ENCODE results near the gene ASGR1. TPM values are rescaled to one million over a fixed set of nuclear protein-coding genes. Genes with fewer than 3 reads are reported as not detected.
"Not testable (repeated sequence)": the region's sequence is repeated elsewhere in the genome, so short reads cannot be mapped to it uniquely, and the experiment has no call there.

The ASGR1 gene
- total RNA-seq, 1 experiment from 2014 or later: 0.98 TPM

DNA sequence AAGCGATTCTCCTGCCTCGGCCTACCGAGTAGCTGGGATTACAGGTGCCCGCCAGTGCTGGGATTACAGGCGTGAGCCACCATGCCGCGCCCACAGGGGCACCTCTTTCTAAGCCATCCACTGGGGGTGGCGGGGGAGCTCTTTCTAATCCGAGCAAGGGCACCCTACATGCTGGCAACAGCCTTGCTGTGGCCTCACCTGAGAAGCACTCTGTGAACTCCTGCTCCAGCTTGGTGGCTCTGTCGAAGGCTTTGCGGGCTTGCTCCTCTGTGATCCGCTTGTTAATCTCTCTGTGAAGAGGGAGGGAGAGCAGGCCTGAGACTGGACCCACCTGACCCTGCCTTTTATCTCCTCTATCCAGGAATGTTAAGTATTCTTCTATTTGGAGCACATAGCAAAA lies 11.9 kb upstream of the ASGR1 start:
- no peak for DNase-seq (ENCODE audit: low spot score)

DNA sequence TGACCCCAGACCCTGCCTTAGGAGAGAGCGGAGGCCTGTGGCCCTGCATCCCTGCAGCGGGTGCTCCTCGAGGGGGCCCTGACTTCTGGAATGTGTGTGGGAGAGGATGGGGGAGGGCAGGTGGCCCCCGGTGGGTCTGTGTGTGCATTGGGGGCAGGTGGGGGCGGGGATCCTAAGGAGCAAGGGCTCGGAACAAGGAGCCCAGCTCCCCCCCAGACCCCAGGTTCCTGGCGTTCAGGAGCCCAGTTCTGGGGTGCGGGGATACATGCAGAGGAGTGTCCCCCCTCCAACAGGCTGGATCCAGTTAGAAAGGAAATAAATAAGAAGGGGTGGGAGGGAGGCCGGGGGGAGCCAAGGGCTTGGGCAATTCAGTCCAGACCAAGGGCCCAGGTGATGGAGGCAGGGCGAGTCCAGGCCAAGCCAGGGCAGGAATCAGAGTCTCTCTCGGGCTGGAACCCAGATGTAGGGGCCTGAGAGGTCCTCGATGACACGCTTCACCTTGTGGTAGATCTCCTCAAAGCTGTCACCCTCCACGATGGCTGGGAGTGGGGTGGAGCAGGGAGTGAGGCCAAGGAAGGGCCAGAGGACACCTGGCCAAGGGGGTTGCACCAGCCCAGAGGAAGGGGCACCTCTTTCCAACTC lies 11.2 kb upstream of the ASGR1 start:
- DNase-seq (ENCODE audit: low spot score): no peak

DNA sequence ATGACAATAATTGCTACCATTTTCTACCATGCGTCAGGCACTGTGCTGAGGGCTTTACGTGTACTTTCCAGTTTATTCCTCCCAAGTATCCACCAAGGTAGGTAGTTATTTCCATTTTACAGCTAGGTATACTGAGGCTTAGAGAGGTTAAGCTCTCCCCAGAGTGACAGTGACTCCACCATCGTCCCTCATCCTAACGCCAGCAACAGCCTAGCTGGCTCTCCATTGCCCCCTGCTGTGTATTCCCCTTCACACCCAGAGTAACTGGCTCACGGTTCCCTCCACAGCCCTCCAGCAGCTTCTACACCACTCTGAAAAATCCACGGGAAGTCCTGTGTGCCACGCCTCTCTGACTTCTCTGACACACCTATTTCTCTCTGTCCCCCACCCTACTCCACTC lies 7.1 kb upstream of the ASGR1 start:
- DNase-seq (ENCODE audit: low spot score): no peak

DNA sequence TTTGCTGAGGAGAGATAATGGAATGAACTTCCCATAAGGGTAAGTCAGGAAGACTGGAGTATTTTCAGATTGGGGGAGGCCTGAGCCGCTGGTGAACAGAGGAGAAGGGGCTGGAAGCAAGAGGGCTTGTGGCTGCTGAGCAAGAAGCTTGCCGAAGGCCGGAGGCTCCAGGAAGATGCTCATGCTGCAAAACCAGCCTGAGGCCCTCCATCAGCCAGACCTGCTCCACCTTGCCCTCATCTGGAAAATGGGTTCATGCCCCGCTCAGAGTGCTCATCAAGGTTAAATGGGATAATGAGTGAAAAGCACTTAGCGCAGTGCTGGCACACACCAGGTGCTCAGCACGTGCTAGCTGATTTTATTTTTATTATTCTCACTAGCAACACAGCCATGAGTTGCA lies 5.5 kb upstream of the ASGR1 start:
- no peak for DNase-seq (ENCODE audit: low spot score)

- no peak for DNase-seq (ENCODE audit: low spot score)
Measured at GRCh38 chr17:7184091-7184488, 4.9 kb upstream of the ASGR1 start.

DNA sequence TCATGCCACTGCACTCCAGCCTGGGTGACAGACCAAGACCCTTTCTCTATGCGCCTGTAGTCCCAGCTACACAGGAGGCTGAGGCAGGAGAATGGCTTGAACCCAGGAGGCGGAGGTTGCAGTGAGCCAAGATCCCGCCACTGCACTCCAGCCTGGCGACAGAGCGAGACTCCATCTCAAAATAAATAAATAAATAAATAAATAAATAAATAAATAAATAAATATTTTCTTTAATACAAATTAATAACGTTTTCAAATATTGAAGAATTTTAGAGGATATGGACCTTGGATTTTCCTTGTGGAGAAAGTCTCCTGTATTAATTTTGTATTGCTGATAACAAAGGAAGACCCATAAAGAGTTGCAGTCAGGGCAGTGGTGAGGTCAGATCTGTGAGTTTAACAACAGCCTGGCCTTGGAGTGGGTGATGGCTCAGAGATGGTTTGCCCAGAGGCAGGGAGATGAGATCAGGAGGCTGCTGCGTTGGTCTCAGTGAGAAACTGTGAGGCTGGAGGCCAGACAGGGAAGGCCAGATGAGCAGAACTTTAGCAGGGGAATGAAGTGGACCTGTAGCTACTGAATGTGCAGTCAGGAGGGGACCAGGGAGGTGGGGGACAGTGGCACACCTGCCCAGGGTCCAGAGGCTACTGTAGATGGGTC lies 4.4 kb upstream of the ASGR1 start:
- DNase-seq (ENCODE audit: low spot score): no peak

- not testable (repeated sequence) for DNase-seq (ENCODE audit: low spot score)
Measured at GRCh38 chr17:7182101-7182500, 2.9 kb upstream of the ASGR1 start.

GRCh38 chr17:7178973-7179316 lies 225 bp downstream of the ASGR1 start:
- DNase-seq (ENCODE audit: low spot score): no peak

DNA sequence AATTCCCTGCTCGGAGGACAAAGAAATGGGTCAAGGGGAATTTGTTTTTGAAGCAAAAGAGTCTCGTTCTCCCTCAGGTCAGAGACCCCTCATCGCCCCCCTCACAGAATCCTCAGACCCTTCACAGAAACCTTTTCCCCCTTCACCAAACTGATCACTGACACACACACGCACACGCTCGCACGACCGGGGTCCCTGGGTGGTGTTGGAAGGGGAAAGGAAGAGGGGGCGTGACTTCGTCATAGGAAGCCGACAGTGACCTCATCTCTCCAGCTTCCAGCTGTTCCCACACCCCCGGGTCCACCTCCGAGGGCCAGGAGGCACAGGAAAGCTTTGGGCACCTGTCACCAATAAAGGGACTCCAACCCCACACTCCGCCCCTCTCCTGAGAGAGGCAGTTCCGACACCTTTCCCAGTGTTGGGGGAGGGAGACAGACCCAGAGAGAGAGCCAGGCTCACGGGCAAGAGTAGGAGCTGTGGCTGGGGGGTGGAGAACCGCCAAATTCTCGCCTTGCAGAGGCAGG lies 1.2 kb downstream of the ASGR1 start:
- DNase-seq (ENCODE audit: low spot score): peak; percentile 29

DNA sequence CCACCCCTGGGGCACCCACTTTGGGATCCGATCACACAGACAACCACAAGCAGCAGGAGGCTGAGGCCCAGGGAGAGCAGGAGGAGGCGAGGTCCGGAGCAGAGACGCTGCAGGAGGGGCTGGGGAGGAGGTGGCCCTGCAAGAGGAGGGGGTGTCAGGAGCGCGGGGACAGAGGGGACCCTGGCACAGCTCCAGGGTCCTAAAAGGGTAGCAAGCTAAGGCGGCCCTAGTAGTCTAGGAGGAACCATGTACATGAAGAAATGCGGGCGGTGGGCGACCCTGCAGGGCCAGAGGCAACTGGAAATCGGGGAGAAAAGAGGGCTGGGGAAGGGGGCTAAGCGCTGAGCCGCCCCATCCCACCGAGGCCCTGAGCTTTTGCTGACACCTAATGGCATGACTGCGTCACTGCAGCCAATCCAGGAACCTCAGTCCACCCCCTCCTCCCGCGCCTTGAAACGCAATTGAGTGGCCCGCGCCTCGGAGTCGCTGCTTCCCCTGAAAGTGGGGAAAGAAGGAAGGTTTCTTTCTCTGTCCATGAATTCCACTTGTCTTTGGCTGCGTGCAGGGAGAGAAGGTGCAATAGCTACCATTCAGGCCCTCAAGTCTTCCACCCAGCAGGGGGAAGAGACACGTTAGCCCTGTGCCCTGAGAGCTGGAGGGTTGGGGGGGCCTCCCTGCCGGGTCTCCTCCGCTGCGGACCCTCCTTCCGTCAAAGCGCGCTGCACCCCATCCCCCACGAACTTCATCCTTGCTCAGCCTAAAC lies 1.8 kb downstream of the ASGR1 start:
- peak; percentile 62 for DNase-seq (ENCODE audit: low spot score)

- DNase-seq (ENCODE audit: low spot score): no peak
Measured at GRCh38 chr17:7176841-7177190, 2.4 kb downstream of the ASGR1 start.

DNA sequence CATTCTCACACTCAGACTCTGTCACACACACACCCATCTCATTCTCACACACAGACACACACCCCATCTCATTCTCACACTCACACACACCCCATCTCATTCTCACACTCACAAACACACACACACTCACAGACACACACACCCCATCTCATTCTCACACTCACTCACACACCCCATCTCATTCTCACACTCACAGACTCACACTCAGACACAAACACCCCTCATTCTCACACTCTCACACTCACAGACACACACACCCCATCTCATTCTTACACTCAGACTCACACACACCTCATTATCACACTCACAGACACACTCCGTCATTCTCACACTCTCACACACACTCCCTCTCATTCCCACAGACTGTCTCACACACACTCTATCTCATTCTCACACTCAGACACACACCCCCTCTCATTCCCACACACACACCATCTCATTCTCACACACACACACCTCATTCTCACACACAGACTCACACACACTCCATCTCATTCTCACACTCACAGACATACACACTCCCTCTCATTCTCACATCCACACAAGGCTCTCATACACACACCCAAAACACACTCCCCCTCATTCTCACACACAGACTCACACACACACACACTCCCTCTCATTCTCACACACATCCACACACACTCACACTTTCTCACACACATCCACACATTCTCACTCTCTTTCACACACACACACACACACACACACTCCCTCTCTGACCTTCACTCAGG lies 2.9 kb downstream of the ASGR1 start:
- DNase-seq (ENCODE audit: low spot score): no peak

- DNase-seq (ENCODE audit: low spot score): no peak
Measured at GRCh38 chr17:7175330-7175733, 3.8 kb downstream of the ASGR1 start.

DNA sequence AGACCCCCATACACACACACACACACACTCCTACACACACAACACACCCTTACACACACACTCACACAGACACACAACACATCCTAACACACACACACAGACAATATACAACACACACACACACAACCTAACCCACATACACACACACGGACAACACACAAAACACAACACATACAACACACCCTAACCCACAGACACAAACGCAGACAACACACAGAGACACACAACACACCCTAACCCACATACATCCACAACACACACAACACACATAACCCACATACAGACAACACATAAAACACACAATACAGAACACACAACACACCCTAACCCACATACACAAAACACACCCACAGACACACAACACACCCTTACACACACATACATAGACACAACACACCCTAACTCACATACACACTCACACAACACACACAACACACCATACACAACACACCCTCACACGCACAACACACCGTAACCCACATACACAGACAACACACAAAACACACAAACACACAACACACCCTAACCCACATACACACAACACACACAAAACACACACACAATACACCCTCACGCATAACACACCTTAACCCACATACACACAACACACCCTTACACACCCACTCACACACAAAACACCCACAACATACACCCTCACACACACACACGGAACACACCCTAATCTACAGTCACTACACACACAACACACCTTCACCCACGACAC lies 4.4 kb downstream of the ASGR1 start:
- no peak for DNase-seq (ENCODE audit: low spot score)

DNA sequence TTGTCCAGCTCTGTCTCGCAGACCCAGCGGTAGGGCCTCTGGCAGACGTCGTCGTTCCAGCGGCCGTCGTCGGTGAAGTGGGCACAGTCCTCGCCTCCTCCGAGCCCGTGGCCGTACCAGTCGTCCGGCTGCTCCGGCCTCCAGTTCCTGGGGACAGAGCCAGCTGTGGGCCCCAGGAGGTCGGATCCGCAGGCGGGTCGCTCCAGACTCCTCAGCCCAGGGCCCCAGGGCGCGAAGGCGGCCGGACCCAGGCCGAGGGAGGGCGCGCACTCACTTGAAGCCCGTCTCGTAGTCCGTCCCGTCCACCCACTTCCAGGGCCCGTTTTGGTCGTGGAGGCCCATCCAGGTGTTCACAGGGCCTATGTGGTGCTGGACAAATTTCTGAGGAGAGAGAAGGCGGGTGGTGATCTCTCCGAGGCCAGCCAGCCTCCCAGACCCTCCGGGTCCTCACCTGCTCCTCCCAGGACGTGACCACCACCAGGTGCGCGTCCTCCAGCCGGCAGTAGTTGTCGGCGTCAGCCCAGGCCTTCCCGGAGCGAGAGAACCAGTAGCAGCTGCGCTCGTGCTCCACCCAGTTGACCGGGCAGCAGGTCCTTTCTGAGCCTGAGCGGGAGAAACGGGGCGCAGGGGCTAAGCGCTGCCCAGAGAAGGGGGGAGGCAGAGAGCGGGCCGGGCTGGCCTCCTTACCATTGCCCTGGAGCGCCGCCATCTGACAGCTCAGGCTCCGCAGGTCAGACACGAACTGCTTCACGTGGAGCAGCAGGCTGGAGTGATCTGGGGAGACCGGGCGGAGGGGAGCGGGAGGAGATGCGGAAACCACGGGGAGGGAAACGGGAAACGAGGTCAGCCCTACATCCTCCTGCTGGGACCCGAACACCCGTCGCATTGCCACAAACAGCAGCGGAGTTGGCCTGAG lies 5.2 kb downstream of the ASGR1 start:
- DNase-seq (ENCODE audit: low spot score): no peak

DNA sequence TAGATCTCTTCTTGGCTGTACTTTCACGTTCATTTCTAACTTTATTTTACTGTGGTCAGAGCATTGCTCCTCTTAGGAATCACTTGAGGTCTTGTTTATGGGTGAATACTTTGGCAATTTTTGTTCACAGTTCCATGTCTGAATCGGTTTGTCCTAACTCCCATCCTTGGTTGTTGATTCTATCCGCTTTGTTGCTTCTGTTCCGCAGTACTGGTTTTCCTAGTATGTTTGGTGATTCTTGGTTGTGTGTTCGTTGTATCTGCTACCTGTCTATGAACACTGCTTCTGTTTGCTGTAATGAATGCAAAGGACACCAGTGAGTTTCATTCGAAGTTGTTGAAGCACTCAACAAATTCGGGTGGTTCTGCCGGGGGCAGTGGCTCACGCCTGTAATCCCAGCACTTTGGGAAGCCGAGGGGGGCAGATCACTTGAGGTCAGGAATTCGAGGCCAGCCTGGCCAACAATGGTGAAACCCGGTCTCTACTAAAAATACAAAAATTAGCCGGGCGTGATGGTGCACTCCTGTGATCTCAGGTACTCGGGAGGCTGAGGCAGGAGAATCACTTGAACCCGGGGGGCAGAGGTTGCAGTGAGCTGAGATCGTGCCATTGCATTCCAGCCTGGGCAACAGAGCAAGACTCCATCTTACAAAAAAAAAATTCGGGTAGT lies 6.5 kb downstream of the ASGR1 start:
- not testable (repeated sequence) for DNase-seq (ENCODE audit: low spot score)

DNA sequence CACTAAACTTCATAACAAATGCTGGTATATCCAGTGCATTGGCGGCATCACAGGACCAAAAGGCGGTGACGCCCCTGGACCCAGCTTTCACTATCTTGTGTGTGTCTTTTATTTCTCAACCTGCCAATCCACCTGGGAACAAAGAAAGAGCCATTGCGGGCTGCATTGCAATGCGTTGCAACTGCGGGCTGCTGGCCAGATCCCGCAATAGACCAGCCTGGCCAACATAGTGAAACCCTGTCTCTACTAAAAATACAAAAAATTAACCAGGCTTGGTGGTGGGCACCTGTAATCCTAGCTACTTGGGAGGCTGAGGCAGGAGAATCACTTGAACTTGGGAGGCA lies 9.6 kb downstream of the ASGR1 start:
- not testable (repeated sequence) for DNase-seq (ENCODE audit: low spot score)

DNA sequence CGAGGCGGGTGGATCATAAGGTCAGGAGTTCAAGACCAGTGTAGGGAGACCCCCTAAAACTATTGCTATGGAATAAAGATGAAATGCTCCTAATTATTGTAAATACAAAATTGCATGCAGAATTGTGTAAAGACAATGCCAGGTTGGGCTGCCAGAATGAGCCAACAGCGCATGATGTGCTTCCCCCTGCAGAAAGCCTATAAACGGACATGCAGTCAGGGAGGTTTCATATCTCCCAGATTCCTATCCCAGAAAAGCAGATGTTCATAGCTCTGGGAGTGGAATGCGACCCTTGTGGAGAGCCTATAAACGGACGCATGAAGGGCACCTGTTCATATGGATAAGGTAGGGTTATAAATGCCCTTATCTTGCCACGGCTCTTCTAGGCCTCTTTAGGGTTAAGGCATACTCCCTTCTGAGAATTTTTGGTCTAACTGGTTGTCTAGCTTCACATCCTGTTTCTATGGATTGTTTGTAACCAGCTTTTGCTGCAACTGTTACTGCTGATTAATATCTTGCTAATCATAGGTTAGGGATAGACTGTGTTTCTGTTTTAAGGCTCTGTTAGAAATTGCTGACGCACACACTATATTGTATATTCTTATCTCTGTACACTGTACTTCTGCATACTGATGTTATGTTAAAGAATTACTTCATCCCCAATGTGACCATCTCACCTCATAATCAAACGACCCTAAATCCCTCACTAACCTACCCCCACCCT lies 10.2 kb downstream of the ASGR1 start:
- not testable (repeated sequence) for DNase-seq (ENCODE audit: low spot score)

DNA sequence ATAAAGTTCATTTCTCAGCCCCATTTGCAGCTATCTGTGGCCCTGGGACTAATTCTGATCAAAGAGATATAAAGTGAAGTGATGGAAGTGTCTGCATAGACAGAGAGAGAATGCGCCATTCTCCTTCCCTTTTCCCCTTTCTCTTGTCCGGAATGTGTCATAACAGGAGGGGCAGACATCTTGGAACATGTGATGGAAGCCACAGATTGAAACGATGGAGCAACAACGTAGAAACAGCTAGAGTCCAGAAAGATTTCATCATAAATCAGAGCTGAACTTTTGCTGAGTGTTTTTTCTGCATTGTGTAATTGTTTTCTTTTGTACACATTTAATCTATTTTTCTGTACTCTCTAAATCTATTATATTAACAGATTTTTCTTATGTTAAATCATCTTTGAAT lies 11.3 kb downstream of the ASGR1 start:
- no peak for DNase-seq (ENCODE audit: low spot score)

Measured in A172 (cell line).